Central memory CD8-positive, alpha-beta T cell (primary cell): ENCODE data around the gene TBC1D12.
"Not testable (repeated sequence)": the region's sequence is repeated elsewhere in the genome, so short reads cannot be mapped to it uniquely, and the experiment has no call there.

ENCODE experiments used
- ATAC-seq: fragments of 150-1000 bp; cut with Tn5 transposase; replicated peaks from 2 replicates; pipeline ENCODE4 v1.10.0; 2022; ENCODE audit warnings: mild to moderate bottlenecking, moderate FRiP score, moderate number of reproducible peaks; ENCODE audit not compliant: poor library complexity, severe bottlenecking; ENCODE audit errors: extremely low read depth
- DNase-seq, 2 donors: peaks; one replicate each; pipeline ENCODE4 v3.0.0; 2021; ENCODE audit warnings: low spot score in 2 of 2
- H3K27ac Mint-ChIP-seq: one replicate; pipeline ENCODE4 v1.8.0; 2022; ENCODE audit warnings: low read depth, mild to moderate bottlenecking, moderate library complexity, mixed read lengths
- H3K27me3 Mint-ChIP-seq: one replicate; pipeline ENCODE4 v1.8.0; 2022; ENCODE audit warnings: mixed read lengths
- H3K36me3 Mint-ChIP-seq: one replicate; pipeline ENCODE4 v1.8.0; 2022; ENCODE audit warnings: mild to moderate bottlenecking, moderate library complexity, mixed read lengths; ENCODE audit not compliant: insufficient read depth
- H3K4me1 Mint-ChIP-seq: one replicate; pipeline ENCODE4 v1.8.0; 2022; ENCODE audit warnings: mixed read lengths
- H3K4me3 Mint-ChIP-seq: one replicate; pipeline ENCODE4 v1.8.0; 2022; ENCODE audit warnings: mild to moderate bottlenecking, moderate library complexity, mixed read lengths
- H3K9me3 Mint-ChIP-seq: one replicate; pipeline ENCODE4 v1.8.0; 2022; ENCODE audit warnings: mixed read lengths

The TBC1D12 gene

DNA sequence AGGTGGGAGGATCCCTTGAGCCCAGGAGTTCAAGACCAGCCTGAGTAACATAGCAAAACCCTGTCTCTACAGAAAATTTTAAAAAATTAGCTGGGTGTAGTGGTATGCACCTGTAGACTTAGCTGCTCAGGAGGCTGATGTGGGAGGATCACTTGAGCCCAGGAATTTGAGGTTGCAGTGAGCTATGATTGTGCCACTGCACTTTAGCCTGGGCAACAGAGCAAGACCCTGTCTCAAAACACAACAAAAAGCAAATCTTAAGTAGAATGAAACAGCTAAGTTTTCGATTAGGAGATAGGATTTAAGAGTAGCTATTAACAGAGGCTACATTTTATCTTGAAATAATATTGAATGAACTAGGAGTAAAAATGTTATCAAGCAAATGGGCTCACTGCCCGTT is 139.9 kb downstream of the TBC1D12 start:
- H3K9me3 Mint-ChIP-seq, ATAC-seq, H3K4me3 Mint-ChIP-seq, DNase-seq, H3K27me3 Mint-ChIP-seq, H3K27ac Mint-ChIP-seq: not testable (repeated sequence)
- H3K36me3 Mint-ChIP-seq, result peaks cover 16% of the 10 kb centered on the region
- H3K4me1 Mint-ChIP-seq, result peaks cover 24% of the 10 kb centered on the region

DNA sequence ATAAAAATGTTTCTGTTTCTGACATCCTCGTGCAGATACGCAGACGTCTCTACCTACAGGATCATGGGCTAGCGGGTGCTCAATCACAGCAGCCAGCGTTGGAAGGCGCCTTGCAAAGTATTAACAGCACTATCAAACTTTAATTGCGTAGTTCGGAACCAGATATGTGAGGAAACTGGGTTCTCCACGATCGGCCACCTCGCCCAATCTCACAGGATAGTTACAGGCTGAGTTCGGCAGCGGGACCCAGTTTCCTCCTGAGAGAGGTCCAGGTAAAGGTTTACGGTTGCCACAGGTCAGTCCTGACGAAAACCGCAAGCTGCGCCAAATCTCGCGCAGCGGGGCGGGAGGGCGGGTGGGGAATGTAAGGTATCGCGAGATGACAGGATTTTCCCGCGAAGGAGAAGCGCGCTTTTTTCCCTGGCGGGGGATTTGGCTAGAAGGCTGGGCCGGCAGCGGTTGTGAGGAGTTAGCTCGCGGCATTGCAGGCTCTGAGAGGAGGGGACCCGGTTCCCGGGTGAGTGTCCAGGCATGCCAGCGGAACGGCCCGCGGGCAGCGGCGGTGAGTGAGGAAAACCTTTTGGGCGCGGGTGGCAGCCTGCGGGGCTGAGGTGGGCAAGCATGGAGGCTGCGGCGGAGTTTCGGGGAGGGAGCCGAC is 143.2 kb downstream of the TBC1D12 start, which contains the start of gene HELLS:
TSS of gene HELLS (plus strand) at position 398 of the 658 bp plus-strand sequence. CDS start at position 532, 134 bp downstream.
- DNase-seq (peak; percentile 43 to 49), ATAC-seq (peak; percentile 60)
- H3K4me1 Mint-ChIP-seq, result peaks cover 24% of the 10 kb centered on the region
- peak within 1 kb of the TSS; percentile 87 for H3K4me3 Mint-ChIP-seq
- no peaks in the 10 kb centered on the region for H3K9me3 Mint-ChIP-seq
- peak within 1 kb of the TSS; percentile 93 for H3K27ac Mint-ChIP-seq
- H3K36me3 Mint-ChIP-seq, result peaks cover 19% of the 10 kb centered on the region
- no peaks in the 10 kb centered on the region for H3K27me3 Mint-ChIP-seq

DNA sequence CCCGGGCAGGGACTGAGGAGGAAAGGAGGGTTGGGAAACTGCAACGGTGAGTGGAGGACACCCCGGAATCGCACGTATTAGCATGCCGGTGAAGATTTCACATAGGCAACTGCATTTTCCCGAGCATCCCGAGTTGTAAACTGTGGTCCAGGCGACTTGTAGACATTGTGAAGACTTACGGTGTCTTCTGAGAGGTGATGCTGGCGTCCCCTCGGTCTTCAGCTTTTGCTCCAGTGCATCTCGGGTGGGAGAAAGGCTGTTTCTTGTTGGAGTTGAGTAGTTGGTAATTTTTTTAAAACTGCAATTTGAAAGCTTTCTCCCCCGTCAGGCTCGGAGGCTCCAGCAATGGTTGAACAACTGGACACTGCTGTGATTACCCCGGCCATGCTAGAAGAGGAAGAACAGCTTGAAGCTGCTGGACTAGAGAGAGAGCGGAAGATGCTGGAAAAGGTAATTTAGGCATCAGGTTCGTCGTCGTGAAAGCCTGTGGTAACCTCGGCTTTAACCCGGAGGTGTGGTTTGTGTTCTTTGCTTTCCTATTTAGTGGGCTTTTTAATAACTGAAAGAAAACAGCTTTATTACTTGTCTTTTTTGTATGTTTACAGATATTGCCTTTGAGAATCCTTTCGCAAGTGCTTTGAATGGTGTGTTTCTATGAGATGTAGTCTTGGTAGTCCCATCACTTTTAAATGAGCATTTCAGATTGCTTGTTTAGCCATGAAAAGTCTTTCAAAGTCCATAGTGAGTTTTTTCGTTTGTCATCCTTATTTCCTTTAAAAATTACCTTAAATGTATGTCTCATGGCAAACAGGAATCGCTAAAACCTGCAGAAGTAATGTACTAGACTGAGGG is 143.9 kb downstream of the TBC1D12 start:
- no peaks in the 10 kb centered on the region for H3K27me3 Mint-ChIP-seq
- peaks cover 24% of the 10 kb centered on the region for H3K4me1 Mint-ChIP-seq
- peak overlapping the region; percentile 87 for H3K4me3 Mint-ChIP-seq
- peak; percentile 21 for ATAC-seq
- H3K36me3 Mint-ChIP-seq, result peaks cover 19% of the 10 kb centered on the region
- H3K9me3 Mint-ChIP-seq, result no peaks in the 10 kb centered on the region
- H3K27ac Mint-ChIP-seq, result peak overlapping the region; percentile 93
- DNase-seq, result no peak

- Mint-ChIP-seq H3K9me3 (no peaks in the 10 kb centered on the region), H3K36me3 (peaks cover 19% of the 10 kb centered on the region), H3K27me3 (no peaks in the 10 kb centered on the region), H3K4me1 (peaks cover 24% of the 10 kb centered on the region), H3K27ac (no peak overlapping the region), H3K4me3 (peak overlapping the region; percentile 87)
- DNase-seq (no peak), ATAC-seq (no peak)
These were observed 144.5 kb downstream of the TBC1D12 start for GRCh38 chr10:94546901-94547185.

GRCh38 chr10:94549221-94549620 is 146.9 kb downstream of the TBC1D12 start:
- Mint-ChIP-seq H3K27ac (no peak overlapping the region), H3K9me3 (no peaks in the 10 kb centered on the region), H3K4me3 (no peak overlapping the region), H3K36me3 (peaks cover 22% of the 10 kb centered on the region), H3K27me3 (no peaks in the 10 kb centered on the region), H3K4me1 (peaks cover 24% of the 10 kb centered on the region)
- ATAC-seq (no peak), DNase-seq (no peak)

- not testable (repeated sequence) for H3K4me1 Mint-ChIP-seq, ATAC-seq, H3K27ac Mint-ChIP-seq, H3K9me3 Mint-ChIP-seq, H3K27me3 Mint-ChIP-seq, DNase-seq, H3K4me3 Mint-ChIP-seq
- H3K36me3 Mint-ChIP-seq, result peaks cover 12% of the 10 kb centered on the region
These were observed 165.5 kb downstream of the TBC1D12 start for GRCh38 chr10:94567714-94568307.

DNA sequence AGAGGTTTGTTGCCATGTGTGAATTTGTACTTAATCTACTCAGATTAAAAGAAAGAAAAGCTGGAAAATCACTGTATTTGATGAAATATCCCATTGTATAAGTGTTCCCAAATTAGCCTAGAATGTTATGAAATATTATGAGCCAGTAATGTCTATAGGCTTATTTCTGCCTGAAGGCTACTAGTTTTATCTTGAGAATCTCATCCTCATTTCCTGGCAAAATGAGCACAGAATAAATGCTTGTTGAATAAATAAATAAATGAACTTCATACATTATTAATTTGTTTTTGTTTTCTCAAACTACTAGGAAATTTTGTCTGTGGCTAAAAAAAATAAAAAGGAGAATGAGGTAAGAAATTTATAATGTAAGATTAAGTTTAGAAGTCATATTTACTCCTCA is 168.7 kb downstream of the TBC1D12 start:
- ATAC-seq (no peak), DNase-seq (no peak)
- H3K27me3 Mint-ChIP-seq, result no peaks in the 10 kb centered on the region
- H3K27ac Mint-ChIP-seq, result no peak overlapping the region
- H3K36me3 Mint-ChIP-seq, result peaks cover 10% of the 10 kb centered on the region
- H3K4me1 Mint-ChIP-seq, result no peaks in the 10 kb centered on the region
- no peak overlapping the region for H3K4me3 Mint-ChIP-seq
- no peaks in the 10 kb centered on the region for H3K9me3 Mint-ChIP-seq

DNA sequence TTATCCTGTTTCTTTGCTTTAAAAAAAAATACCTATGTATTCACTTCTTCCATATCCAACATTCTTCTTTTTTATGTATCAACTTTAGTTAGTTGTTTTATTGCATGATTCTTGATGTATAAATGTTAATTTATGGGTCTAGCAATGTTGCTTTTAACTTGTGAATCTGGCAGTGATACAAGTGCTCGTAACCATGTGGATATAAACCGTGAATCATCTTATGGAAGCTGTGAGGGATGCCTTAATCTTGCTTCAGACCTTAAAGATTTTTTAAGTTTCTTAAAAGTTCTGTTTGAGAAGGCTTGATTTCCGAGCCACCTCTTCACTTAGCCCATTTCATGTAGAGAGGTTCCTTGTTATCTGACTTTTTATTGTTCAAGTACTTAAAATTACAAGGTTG is 169.2 kb downstream of the TBC1D12 start:
- Mint-ChIP-seq H3K27ac (no peak overlapping the region), H3K27me3 (no peaks in the 10 kb centered on the region)

GRCh38 chr10:94578790-94579189 is 176.4 kb downstream of the TBC1D12 start:
- no peak overlapping the region for H3K4me3 Mint-ChIP-seq
- no peaks in the 10 kb centered on the region for H3K4me1 Mint-ChIP-seq
- ATAC-seq (no peak), DNase-seq (no peak)
- H3K36me3 Mint-ChIP-seq, result peaks cover 1% of the 10 kb centered on the region
- no peaks in the 10 kb centered on the region for H3K9me3 Mint-ChIP-seq
- H3K27ac Mint-ChIP-seq, result no peak overlapping the region
- H3K27me3 Mint-ChIP-seq, result no peaks in the 10 kb centered on the region

More for the DNA sequence above, 169.2 kb downstream of the TBC1D12 start:
- Mint-ChIP-seq H3K4me1 (no peaks in the 10 kb centered on the region), H3K4me3 (no peak overlapping the region), H3K9me3 (no peaks in the 10 kb centered on the region), H3K36me3 (peaks cover 10% of the 10 kb centered on the region)
- no peak for DNase-seq
- no peak for ATAC-seq

DNA sequence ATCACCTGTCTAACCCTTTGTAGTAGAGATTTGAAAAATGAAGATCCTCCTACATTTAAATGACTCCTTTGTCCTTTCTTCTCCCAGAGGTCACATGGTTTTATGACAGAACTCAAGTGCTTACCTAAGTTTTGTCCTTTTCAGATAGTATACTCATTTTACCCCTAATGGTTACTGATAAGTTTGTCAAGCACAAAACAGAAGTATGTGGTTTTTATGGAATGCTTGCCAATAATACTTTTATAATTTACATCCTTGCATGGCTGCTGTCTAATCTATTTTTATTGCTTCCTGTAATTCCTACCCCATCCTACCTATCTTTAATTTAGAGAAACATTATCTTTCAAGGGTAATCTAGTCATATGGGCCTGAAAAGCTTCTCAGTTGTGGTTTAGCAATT is 180.8 kb downstream of the TBC1D12 start:
- Mint-ChIP-seq H3K27ac (no peak overlapping the region), H3K27me3 (no peaks in the 10 kb centered on the region), H3K4me1 (no peaks in the 10 kb centered on the region), H3K9me3 (no peaks in the 10 kb centered on the region), H3K36me3 (peaks cover 9% of the 10 kb centered on the region), H3K4me3 (no peak overlapping the region)
- no peak for ATAC-seq
- DNase-seq, result no peak
